Uterine smooth muscle cell (primary cell): ENCODE measurements around the gene FAM98A. TPM values are rescaled to one million over a fixed set of nuclear protein-coding genes. Genes with fewer than 3 reads are reported as not detected.

Experiments used
- total RNA-seq: library from RNA; depleted of rRNA; stranded (reverse); fragments of >200 nt; gene quantifications from 2 replicates; pipeline ENCODE4 v1.2.3, GENCODE V29; 2014

FAM98A gene
- 48.0 and 59.2 TPM in 2 replicates for total RNA-seq

DNA sequence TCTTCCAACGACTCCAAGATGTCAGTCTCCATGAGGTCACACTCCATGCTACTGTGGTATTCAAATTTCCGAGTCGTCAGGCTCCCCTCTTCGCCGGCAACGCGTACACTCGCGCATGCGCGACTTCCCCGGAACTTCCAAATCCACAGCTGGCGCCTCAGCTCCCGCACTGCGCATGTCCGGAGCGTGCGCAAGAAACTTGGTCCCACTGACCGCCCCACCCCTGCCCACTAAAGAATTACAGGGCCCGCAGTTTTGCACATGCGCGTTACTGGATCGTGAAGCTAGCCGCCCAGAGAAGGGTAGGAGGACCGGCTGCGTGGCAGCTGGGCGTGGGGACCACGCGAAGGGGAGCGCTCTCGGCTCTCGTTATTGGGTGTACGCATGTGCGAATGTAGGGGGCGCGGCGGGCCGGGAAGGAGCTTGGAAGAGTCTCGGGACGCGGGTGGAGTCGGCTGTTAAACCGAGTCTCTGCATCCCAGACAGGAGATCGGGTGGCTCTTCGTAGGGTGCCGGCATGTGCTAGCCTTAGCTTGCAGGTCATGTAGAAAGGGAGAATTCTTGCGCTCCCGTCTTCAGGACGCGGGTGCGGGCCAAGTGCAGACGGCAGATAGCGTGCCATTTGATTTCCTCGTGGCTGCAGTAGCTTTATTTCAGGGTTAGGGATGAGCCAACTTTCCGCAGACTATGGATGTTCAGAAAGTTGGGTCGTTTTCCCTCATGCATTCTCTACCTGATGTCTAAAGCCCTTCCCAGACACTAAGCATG lies at the start of gene FAM98A:
Gene FAM98A, minus strand, starts transcription at position 125 of the 768 bp plus-strand sequence. Its CDS starts 78 bp downstream, at position 47.

Other genes starting within 250 kb of the FAM98A start
- 0.62 and 2.9 TPM in 2 replicates for gene RASGRP3, start 122.7 kb downstream of the FAM98A start, total RNA-seq